HG03571 (cell line): ENCODE results near the gene TCTN2.

Experiments used
- ATAC-seq: cut with Tn5 transposase; IDR thresholded peaks from one replicate; pipeline ENCODE4 v1.9.1; 2021; ENCODE audit not compliant: unreplicated experiment

The TCTN2 gene

GRCh38 chr12:123683964-123684363 lies 13.1 kb downstream of the TCTN2 start:
- ATAC-seq = no peak

DNA sequence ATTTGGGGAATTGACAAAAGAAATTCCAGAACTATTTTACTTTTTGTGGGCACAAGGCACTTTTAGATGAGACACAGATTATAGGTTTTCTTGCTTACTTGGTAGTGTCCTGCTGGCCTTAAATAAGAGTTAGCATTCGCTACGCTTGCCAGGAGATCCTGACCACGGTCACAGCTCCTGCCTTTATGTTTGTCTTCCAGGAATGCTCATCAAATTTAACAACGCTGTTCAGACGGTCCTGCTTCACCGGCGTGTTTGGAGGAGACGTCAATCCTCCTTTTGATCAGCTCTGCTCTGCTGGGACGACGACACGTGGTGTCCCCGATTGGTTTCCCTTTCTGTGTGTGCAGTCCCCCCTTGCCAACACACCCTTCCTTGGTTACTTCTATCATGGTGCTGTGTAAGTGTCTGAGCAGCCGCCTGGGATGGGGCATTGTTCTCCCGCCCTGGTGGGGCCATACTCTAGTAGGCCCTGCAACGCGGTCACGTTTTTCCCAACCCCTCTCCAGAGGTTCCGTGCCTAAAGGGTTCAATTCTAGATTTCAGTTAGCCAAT lies 15.8 kb downstream of the TCTN2 start:
- no peak for ATAC-seq

DNA sequence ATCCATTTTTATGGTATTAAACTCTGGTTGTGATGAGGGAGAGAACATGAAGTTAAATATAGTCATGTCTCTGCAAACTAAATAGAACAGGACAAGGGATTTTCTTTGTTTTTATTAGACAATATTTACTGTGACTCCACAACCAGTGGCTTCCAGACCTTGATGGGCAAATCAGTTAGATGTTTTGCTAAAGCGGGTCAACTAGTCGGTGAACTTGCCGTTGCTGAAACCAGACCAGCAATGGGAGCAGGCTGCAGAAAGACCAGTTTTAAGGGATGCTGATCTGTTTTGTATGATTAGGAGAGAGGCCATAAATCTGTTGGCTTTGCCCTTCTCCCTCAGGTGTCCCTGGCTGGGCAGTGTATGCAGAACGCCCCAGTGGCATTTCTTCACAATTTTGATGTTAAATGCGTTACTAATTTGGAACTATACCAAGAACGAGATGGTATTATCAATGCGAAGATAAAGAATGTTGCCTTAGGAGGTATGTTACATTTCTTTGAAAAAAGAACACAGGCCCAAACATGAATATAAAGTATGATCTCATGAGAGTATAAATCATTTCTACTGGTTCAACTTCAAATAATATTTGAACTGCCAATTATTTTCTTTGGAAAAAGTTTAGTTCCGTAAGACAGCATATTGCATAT lies 19.4 kb downstream of the TCTN2 start:
- no peak for ATAC-seq

- ATAC-seq = no peak
Measured at GRCh38 chr12:123696207-123696606, 25.3 kb downstream of the TCTN2 start.

DNA sequence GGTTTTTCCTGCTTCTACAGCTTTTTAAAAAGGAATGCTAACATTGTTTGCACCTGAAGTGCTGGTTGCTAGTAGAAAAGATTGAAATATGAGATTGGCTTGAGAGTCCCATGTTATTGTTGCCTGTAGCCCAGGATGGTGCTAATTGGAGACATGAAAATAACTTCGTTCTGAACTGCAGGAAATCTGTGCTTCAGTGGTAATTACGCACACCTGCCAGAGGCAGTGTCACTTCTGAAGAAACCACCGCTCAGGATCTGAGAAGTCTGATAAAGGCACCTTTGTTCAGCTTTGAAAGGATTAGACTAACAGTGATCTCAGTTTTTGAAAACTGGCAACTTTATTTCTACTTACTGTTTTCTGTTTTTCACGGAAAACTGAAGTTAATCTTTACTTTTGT lies 25.7 kb downstream of the TCTN2 start:
- no peak for ATAC-seq

- no peak for ATAC-seq
Measured at GRCh38 chr12:123705935-123706334, 35.0 kb downstream of the TCTN2 start.

DNA sequence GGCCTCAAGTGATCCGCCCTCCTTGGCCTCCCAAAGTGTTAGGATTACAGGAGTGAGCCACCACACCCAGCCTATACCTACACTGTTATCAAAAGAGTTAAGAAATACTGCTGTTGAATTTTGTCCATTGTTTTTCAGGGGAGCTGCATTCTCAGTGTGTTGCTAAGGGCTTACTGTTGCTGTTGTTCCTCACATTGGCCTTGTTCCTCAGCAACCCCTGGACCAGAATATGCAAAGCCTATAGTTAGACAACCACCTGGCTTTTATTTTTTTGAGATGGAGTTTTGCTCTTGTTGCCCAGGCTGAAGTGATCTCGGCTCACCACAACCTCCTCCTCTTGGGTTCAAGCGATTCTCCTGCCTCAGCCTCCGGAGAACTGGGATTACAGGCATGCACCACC lies 36.6 kb downstream of the TCTN2 start:
- ATAC-seq = no peak

DNA sequence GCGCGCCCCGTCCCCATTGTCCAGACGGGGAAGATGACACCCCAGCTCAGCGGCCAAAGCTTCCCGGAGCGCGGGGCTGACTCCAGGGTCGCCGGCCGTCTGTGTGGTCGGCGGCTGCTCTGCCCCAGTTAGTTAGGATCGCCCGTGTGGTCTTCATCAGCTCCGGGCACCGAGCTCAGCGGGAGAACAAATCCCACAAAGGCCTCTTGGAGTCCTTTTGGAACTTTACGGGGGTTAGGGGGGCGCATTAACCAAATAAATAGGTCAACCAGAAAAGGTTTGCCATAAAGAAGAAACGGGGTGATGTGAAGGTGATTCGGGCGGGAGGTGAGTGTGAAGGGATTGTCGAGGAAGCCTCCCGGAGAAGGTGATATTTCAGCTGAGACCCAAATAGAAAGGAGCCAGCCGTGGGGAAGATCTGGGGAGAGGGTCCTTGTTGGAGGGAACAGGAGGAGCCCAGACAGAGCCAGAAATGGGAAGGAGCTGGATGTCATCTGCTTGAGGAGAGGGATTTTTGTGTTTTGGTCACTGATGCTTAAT lies 41.9 kb downstream of the TCTN2 start:
- ATAC-seq = no peak

GRCh38 chr12:123713398-123713797 lies 42.5 kb downstream of the TCTN2 start:
- no peak for ATAC-seq

GRCh38 chr12:123713823-123714585 lies 43.1 kb downstream of the TCTN2 start:
- no peak for ATAC-seq

- ATAC-seq = no peak
Measured at GRCh38 chr12:123715195-123715594, 44.3 kb downstream of the TCTN2 start.

GRCh38 chr12:123717350-123717749 lies 46.4 kb downstream of the TCTN2 start:
- no peak for ATAC-seq

DNA sequence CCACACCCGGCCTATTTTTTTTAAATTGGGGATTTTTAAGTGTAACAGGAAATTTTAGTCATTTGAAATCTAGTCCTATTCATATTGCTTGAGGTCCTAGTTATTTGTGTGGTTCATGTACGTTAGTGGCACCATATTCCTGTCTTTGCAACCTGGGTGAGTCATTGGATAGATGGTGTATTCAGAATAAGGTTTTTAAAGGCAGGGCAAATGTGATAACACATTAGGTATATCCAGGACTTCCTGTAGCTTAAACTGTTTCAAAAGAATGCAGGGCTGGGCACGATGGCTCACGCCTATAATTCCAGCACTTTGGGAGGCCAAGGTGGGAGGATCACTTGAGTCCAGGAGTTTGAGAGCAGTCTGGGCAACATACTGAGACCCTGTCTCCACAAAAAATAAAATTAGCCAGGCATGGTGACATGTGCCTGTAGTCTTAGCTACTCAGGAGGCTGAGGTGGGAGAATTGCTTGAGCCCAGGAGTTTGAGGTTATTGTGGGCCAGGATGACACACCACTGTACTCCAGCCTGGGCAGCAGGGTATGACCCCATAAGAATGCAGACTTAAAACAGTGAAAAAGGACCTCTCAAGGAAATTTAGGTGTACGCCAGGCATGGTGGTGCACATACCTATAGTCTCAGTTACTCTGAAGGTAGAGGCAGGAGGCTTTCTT lies 49.4 kb downstream of the TCTN2 start:
- no peak for ATAC-seq

DNA sequence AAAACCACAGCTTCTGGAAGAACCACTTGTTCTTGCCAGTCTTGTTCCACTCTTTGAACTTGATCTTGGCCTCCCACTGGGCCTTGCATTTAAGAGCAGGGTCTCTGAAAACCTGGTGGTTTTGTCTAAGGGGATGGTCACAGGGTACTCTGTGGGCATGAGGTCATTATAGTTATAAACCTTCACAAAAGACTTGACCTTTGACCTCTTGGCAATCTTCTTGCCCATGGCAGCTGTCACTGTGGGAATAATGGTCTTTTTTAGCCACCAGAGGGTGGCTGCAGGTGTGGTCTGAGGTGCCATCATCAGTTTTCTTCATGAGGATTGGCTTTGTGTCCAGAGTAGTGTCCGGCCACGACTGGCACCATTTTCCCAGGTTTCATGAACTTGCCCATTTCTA lies 50.3 kb downstream of the TCTN2 start:
- no peak for ATAC-seq

GRCh38 chr12:123723011-123723410 lies 52.1 kb downstream of the TCTN2 start:
- ATAC-seq = no peak

DNA sequence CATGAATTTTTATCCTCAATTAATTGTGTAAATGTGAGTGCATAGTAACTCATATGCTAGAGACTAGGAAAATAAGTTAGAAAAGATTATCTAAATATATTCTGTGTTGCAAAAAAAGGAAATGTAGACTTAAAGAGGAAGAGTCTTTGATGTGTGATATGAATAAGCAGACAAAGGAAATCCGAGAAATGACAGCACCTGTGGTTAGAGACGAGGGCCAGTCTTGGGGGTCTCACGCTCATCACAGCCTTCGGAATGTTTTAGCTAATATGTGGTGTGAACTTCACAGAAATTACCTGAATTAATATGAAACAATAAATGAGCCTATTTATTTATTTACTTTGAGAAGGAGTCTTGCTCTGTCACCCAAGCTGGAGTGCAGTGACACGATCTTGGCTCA lies 52.9 kb downstream of the TCTN2 start:
- no peak for ATAC-seq

- no peak for ATAC-seq
Measured at GRCh38 chr12:123726244-123726643, 55.3 kb downstream of the TCTN2 start.

GRCh38 chr12:123726962-123727361 lies 56.0 kb downstream of the TCTN2 start:
- ATAC-seq = no peak

DNA sequence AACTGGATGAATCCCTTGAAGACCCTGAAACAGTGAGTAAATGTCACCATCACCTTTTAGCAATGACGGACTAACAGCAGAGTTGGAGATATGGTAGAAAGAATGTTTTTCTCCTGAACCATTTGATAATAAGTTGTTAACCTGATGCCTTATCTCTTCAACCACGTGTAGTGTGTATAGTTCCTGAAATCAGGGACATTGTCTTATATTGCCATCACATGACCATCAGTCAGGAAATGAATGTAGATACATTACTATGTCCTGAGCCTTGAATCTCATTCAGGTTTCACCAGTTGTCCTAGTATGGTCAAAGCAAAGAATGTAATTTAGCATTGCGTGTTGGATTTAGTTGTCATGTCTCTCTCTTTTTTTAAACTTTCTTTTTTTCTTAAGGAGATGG lies 57.0 kb downstream of the TCTN2 start:
- ATAC-seq = no peak

DNA sequence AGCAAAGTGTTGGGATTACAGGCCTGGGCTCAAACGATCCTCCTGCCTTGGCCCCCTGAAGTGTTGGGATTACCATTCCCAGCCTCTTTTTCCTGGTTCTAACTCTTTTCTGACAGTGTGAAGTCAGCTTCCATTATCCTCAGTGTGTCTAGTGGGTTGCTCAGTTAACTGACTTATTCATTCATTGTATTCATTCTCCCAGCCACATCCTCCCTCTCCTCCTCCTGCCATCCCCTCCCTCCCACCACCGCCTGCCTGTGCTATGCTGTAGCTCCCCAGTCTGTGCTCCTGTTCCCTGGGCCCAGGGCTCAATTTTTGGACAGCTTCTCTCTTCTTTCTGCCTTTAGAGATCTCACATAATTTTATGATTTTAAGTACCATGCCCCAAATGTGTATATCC lies 60.7 kb downstream of the TCTN2 start:
- ATAC-seq = no peak

GRCh38 chr12:123732251-123732650 lies 61.3 kb downstream of the TCTN2 start:
- no peak for ATAC-seq

DNA sequence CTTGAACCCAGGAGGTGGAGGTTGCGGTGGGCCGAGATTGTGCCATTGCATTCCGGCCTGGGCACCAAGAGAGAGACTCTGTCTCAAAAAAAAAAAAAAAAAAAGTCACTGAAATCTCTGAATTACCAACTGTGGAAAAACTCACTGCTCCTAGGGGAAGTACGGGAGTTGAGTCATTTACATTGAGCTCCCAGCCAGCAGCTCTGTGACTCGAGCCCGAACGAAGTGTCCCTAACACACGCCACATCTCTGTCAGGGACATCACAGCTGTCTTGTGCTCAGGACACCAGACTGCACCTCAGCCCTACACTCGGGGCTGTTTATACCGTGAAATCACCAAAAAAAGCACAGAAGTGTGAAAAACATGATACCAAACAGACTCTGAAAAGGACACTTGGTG lies 62.3 kb downstream of the TCTN2 start:
- no peak for ATAC-seq
